Measurements from ENCODE around the gene GRIK2.

GRIK2 gene

GRCh38 chr6:101645770-101646169 lies 252.3 kb downstream of the GRIK2 start:
- H3K9me3 ChIP-seq (ENCODE audit: low read length) = no peaks in the 10 kb centered on the region

DNA sequence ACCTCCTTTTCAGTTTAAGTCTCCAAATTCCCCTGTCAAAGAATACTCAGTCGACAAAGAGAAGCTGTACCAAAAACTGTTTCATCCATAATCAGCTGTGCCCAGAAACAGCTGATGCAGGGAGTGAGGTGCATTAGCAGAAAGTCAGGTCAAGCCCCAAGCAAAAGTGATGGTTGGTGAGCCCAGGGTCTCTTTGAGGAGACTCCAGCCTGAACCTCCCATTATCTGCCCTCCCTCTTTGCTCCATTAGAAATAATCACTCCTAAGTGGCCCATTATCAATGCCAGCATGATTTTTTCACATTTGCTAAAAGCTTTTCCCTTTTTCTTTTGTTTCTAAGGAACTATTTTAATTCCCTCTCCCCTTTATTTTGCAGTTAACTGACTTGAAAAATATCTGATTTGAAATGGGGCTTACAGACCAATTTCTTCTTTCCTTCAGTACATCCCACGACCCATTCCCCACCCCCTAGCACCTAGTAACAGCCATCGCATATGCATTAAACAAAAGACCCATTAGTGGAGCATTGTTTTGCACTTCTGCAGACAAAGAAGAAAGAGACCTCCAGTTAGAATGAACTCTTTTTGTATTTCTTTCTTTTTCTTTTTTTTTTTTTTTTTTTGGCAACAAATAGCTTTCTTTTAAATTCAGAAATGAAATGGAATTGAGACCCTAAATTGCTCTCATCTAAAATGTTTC lies 257.0 kb downstream of the GRIK2 start:
- no peaks in the 10 kb centered on the region for H3K27me3 ChIP-seq (ENCODE audit: insufficient read depth, low read length)
- no peaks in the 10 kb centered on the region for H3K4me1 ChIP-seq (ENCODE audit: insufficient read depth, low read length)
- no peaks in the 10 kb centered on the region for H3K9me3 ChIP-seq (ENCODE audit: low read length)
- H3K36me3 ChIP-seq (ENCODE audit: insufficient read depth, low read length) = no peaks in the 10 kb centered on the region
- no peak overlapping the region for H2AFZ ChIP-seq (ENCODE audit: low read depth, low read length)
- H3K4me3 ChIP-seq (ENCODE audit: low read length) = no peak overlapping the region

More at GRCh38 chr6:101645770-101646169, 252.3 kb downstream of the GRIK2 start:
- H3K27me3 ChIP-seq (ENCODE audit: insufficient read depth, low read length) = no peaks in the 10 kb centered on the region
- H3K36me3 ChIP-seq (ENCODE audit: insufficient read depth, low read length) = no peaks in the 10 kb centered on the region
- H3K4me1 ChIP-seq (ENCODE audit: insufficient read depth, low read length) = no peaks in the 10 kb centered on the region
- no peak overlapping the region for H3K4me3 ChIP-seq (ENCODE audit: low read length)
- no peak overlapping the region for H2AFZ ChIP-seq (ENCODE audit: low read depth, low read length)

- Histone ChIP-seq H3K27me3 (ENCODE audit: insufficient read depth, low read length) (no peaks in the 10 kb centered on the region), H3K4me3 (ENCODE audit: low read length) (no peak overlapping the region), H3K4me1 (ENCODE audit: insufficient read depth, low read length) (no peaks in the 10 kb centered on the region)
These were observed 258.6 kb downstream of the GRIK2 start for GRCh38 chr6:101652079-101652478.

DNA sequence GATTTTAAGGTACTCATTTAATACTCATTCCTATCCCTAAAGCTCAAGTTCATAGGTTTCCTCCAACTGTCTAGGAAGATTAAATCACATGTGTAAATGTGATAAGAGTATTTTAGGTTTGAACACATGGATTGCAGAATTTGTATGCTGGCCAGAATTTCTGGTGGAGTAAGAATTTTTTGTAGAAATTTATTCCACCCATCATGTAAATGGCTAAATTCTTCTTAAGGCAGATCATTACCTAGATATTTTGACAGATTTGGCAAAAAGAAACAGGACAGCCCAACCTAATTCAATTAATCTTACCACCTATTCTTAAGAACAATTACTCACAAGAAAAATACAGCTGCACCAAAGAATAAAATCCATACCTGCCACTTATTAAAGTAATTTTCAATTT lies 261.6 kb downstream of the GRIK2 start:
- no peaks in the 10 kb centered on the region for H3K27me3 ChIP-seq (ENCODE audit: insufficient read depth, low read length)
- no peak overlapping the region for H3K4me3 ChIP-seq (ENCODE audit: low read length)
- H3K9me3 ChIP-seq (ENCODE audit: low read length) = no peaks in the 10 kb centered on the region
- no peaks in the 10 kb centered on the region for H3K36me3 ChIP-seq (ENCODE audit: insufficient read depth, low read length)
- no peak overlapping the region for H2AFZ ChIP-seq (ENCODE audit: low read depth, low read length)
- no peaks in the 10 kb centered on the region for H3K4me1 ChIP-seq (ENCODE audit: insufficient read depth, low read length)

More at GRCh38 chr6:101652079-101652478, 258.6 kb downstream of the GRIK2 start:
- H2AFZ ChIP-seq (ENCODE audit: low read depth, low read length) = no peak overlapping the region
- no peaks in the 10 kb centered on the region for H3K36me3 ChIP-seq (ENCODE audit: insufficient read depth, low read length)
- H3K9me3 ChIP-seq (ENCODE audit: low read length) = no peaks in the 10 kb centered on the region

GRCh38 chr6:101662111-101662897 lies 268.8 kb downstream of the GRIK2 start:
- Histone ChIP-seq H3K9me3 (ENCODE audit: low read length) (no peaks in the 10 kb centered on the region), H3K36me3 (ENCODE audit: insufficient read depth, low read length) (no peaks in the 10 kb centered on the region), H3K4me1 (ENCODE audit: insufficient read depth, low read length) (peaks cover 2% of the 10 kb centered on the region), H3K4me3 (ENCODE audit: low read length) (no peak overlapping the region), H3K27me3 (ENCODE audit: insufficient read depth, low read length) (no peaks in the 10 kb centered on the region), H2AFZ (ENCODE audit: low read depth, low read length) (no peak overlapping the region)

- no peaks in the 10 kb centered on the region for H3K27me3 ChIP-seq (ENCODE audit: insufficient read depth, low read length)
- H3K4me3 ChIP-seq (ENCODE audit: low read length) = no peak overlapping the region
- H3K36me3 ChIP-seq (ENCODE audit: insufficient read depth, low read length) = no peaks in the 10 kb centered on the region
- H3K4me1 ChIP-seq (ENCODE audit: insufficient read depth, low read length) = peaks cover 2% of the 10 kb centered on the region
- H3K9me3 ChIP-seq (ENCODE audit: low read length) = no peaks in the 10 kb centered on the region
- H2AFZ ChIP-seq (ENCODE audit: low read depth, low read length) = no peak overlapping the region
These were observed 269.6 kb downstream of the GRIK2 start for GRCh38 chr6:101663100-101663499.

DNA sequence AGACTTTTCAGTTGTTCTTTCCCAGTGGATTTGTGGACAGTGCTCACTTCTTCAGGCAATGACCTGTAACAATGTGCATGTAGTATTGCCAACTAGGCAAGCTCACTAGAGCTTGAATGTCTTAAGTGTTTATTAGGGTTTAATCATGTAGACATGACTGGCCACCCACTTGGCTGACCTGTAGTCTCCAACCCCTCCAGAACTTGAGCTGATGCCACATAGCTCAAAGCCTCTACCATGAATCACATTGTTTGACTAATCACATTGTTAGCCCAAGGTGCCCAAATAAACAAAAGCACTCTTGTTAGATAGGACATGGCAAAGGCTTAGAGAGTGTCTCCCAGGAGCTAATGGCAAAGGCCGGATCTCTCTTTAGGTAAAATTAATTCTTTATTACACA lies 272.7 kb downstream of the GRIK2 start:
- no peak overlapping the region for H3K4me3 ChIP-seq (ENCODE audit: low read length)
- H2AFZ ChIP-seq (ENCODE audit: low read depth, low read length) = no peak overlapping the region
- H3K27me3 ChIP-seq (ENCODE audit: insufficient read depth, low read length) = no peaks in the 10 kb centered on the region
- H3K9me3 ChIP-seq (ENCODE audit: low read length) = no peaks in the 10 kb centered on the region
- H3K36me3 ChIP-seq (ENCODE audit: insufficient read depth, low read length) = no peaks in the 10 kb centered on the region
- H3K4me1 ChIP-seq (ENCODE audit: insufficient read depth, low read length) = peaks cover 2% of the 10 kb centered on the region

- H3K4me3 ChIP-seq (ENCODE audit: low read length) = no peak overlapping the region
- H3K27me3 ChIP-seq (ENCODE audit: insufficient read depth, low read length) = no peaks in the 10 kb centered on the region
- H3K4me1 ChIP-seq (ENCODE audit: insufficient read depth, low read length) = peaks cover 2% of the 10 kb centered on the region
- H3K9me3 ChIP-seq (ENCODE audit: low read length) = no peaks in the 10 kb centered on the region
- H2AFZ ChIP-seq (ENCODE audit: low read depth, low read length) = no peak overlapping the region
- no peaks in the 10 kb centered on the region for H3K36me3 ChIP-seq (ENCODE audit: insufficient read depth, low read length)
These were observed 275.1 kb downstream of the GRIK2 start for GRCh38 chr6:101668496-101669030.

DNA sequence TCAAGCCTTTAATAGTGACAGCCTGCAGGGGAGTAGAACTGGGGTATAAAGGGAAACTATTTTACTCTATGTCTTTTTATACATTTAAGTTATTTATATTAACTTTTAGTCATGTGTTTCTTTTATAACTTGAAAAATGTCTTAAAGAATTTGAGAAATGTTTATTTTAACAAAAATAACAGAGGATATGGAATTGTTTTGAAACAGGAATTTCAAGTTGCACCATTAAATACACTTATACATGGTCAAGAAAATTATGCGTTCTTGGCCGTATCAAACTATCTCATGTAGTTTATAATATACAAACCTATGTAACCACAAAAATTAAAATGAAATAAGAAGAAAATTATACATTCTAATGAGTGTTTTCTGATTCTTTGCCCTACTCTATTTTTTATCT lies 282.7 kb downstream of the GRIK2 start:
- Histone ChIP-seq H2AFZ (ENCODE audit: low read depth, low read length) (no peak overlapping the region), H3K4me3 (ENCODE audit: low read length) (no peak overlapping the region), H3K9me3 (ENCODE audit: low read length) (no peaks in the 10 kb centered on the region), H3K27me3 (ENCODE audit: insufficient read depth, low read length) (no peaks in the 10 kb centered on the region), H3K36me3 (ENCODE audit: insufficient read depth, low read length) (no peaks in the 10 kb centered on the region), H3K4me1 (ENCODE audit: insufficient read depth, low read length) (no peaks in the 10 kb centered on the region)

DNA sequence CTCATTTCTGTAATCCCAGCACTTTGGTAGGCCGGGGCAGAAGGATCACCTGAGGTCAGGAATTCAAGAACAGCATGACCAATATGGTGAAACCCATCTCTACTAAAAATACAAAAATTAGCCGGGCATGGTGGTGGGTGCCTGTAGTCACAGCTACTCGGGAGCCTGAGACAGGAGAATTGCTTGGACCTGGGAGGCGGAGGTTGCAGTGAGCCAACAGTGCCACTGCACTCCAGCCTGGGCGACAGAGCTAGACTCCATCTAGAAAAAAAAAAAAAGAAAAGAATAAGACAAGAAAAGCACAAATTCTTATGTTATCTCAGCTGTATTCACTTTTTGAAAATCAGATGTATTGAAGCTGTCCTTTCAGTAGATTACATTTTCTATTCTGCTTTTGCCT lies 289.4 kb downstream of the GRIK2 start:
- Histone ChIP-seq H3K9me3 (ENCODE audit: low read length) (no peaks in the 10 kb centered on the region), H3K27me3 (ENCODE audit: insufficient read depth, low read length) (no peaks in the 10 kb centered on the region), H3K36me3 (ENCODE audit: insufficient read depth, low read length) (no peaks in the 10 kb centered on the region), H2AFZ (ENCODE audit: low read depth, low read length) (no peak overlapping the region), H3K4me1 (ENCODE audit: insufficient read depth, low read length) (no peaks in the 10 kb centered on the region), H3K4me3 (ENCODE audit: low read length) (no peak overlapping the region)

DNA sequence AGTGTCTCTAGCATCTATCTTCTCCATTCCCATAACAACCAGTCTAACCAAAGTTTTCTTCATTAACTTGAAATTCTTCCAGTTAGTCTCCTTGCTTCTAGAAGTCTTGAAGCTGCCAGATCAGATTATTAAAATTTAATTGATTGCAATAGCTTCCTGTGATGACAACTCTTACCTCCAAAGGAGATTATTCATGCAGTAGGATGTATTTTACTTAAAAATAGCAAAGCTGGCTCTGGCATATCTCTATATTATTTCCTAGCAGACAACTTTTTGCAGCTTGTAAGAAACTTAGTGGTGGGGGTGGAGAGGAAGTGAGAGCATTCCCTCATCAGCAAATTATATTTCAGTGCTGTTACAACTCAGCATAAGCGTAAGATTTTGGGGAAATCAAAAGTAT lies 290.4 kb downstream of the GRIK2 start:
- Histone ChIP-seq H3K36me3 (ENCODE audit: insufficient read depth, low read length) (no peaks in the 10 kb centered on the region), H3K9me3 (ENCODE audit: low read length) (no peaks in the 10 kb centered on the region), H3K27me3 (ENCODE audit: insufficient read depth, low read length) (no peaks in the 10 kb centered on the region), H3K4me3 (ENCODE audit: low read length) (no peak overlapping the region), H3K4me1 (ENCODE audit: insufficient read depth, low read length) (no peaks in the 10 kb centered on the region), H2AFZ (ENCODE audit: low read depth, low read length) (no peak overlapping the region)

GRCh38 chr6:101686653-101687052 lies 293.1 kb downstream of the GRIK2 start:
- H3K9me3 ChIP-seq (ENCODE audit: low read length) = no peaks in the 10 kb centered on the region
- no peak overlapping the region for H3K4me3 ChIP-seq (ENCODE audit: low read length)
- H3K4me1 ChIP-seq (ENCODE audit: insufficient read depth, low read length) = no peaks in the 10 kb centered on the region
- H2AFZ ChIP-seq (ENCODE audit: low read depth, low read length) = no peak overlapping the region
- H3K36me3 ChIP-seq (ENCODE audit: insufficient read depth, low read length) = no peaks in the 10 kb centered on the region
- H3K27me3 ChIP-seq (ENCODE audit: insufficient read depth, low read length) = no peaks in the 10 kb centered on the region

GRCh38 chr6:101689156-101689555 lies 295.6 kb downstream of the GRIK2 start:
- Histone ChIP-seq H3K27me3 (ENCODE audit: insufficient read depth, low read length) (no peaks in the 10 kb centered on the region), H3K9me3 (ENCODE audit: low read length) (no peaks in the 10 kb centered on the region), H2AFZ (ENCODE audit: low read depth, low read length) (no peak overlapping the region), H3K4me1 (ENCODE audit: insufficient read depth, low read length) (no peaks in the 10 kb centered on the region), H3K36me3 (ENCODE audit: insufficient read depth, low read length) (no peaks in the 10 kb centered on the region), H3K4me3 (ENCODE audit: low read length) (no peak overlapping the region)
